Fibroblast of lung (primary cell): ENCODE results near the gene PRELID2. TPM values are rescaled to one million over a fixed set of nuclear protein-coding genes. Genes with fewer than 3 reads are reported as not detected.

Experiments
- DNase-seq, 2 donors: peaks; one replicate each; pipeline versions ENCODE4 v3.0.0 to v3.0.0-alpha.2; 2010; ENCODE audit warnings: low read depth in 2 of 2
- H2AFZ ChIP-seq: 2 replicates; pipeline ENCODE4 v1.5.1; 2012; ENCODE audit warnings: low read length, control low read depth, inconsistent platforms
- H3K27ac ChIP-seq: 2 replicates; pipeline ENCODE4 v1.5.1; 2011; ENCODE audit warnings: low read length, control low read depth; ENCODE audit not compliant: insufficient read depth
- H3K27me3 ChIP-seq: 2 replicates; pipeline ENCODE4 v1.5.1; 2011; ENCODE audit warnings: mild to moderate bottlenecking, low read length; ENCODE audit not compliant: control insufficient read depth, insufficient read depth
- H3K36me3 ChIP-seq: 2 replicates; pipeline ENCODE4 v1.5.1; 2011; ENCODE audit warnings: low read length; ENCODE audit not compliant: control insufficient read depth, insufficient read depth
- H3K4me1 ChIP-seq: 2 replicates; pipeline ENCODE4 v1.5.1; 2011; ENCODE audit warnings: low read length; ENCODE audit not compliant: control insufficient read depth, insufficient read depth; ENCODE audit errors: extremely low read depth
- H3K4me2 ChIP-seq: 2 replicates; pipeline ENCODE4 v1.5.1; 2011; ENCODE audit warnings: low read length, control low read depth; ENCODE audit not compliant: insufficient read depth; ENCODE audit errors: extremely low read depth
- H3K4me3 ChIP-seq, 4 experiments: fragments of 200-600 bp in 1 of 4; sonication (generic) in 1 of 4; replicated peaks in 1 of 4; 2 replicates each; pipeline ENCODE4 v1.5.1; 2011 to 2016; ENCODE audit warnings: low read length in 4 of 4, low read depth in 3 of 4, mild to moderate bottlenecking in 3 of 4, control low read depth in 2 of 4, inconsistent platforms in 1 of 4, mixed read lengths in 1 of 4; ENCODE audit not compliant: insufficient read depth in 1 of 4; ENCODE audit errors: control extremely low read depth in 1 of 4
- H3K79me2 ChIP-seq: 2 replicates; pipeline ENCODE4 v1.5.1; 2012; ENCODE audit warnings: mild to moderate bottlenecking, low read length, inconsistent platforms; ENCODE audit not compliant: control insufficient read depth, insufficient read depth
- H3K9ac ChIP-seq: 2 replicates; pipeline ENCODE4 v1.5.1; 2011; ENCODE audit warnings: mild to moderate bottlenecking, low read length, control low read depth; ENCODE audit not compliant: insufficient read depth
- H3K9me3 ChIP-seq: 2 replicates; pipeline ENCODE4 v1.5.1; 2012; ENCODE audit warnings: low read depth, low read length; ENCODE audit not compliant: control insufficient read depth, insufficient read depth
- H4K20me1 ChIP-seq: 2 replicates; pipeline ENCODE4 v1.5.1; 2011; ENCODE audit warnings: low read length; ENCODE audit not compliant: control insufficient read depth, insufficient read depth; ENCODE audit errors: extremely low read depth
- EZH2 ChIP-seq: IDR thresholded peaks from 2 replicates; pipeline ENCODE4 v1.5.1; 2012; ENCODE audit warnings: low read length, control low read depth, mild to moderate bottlenecking; ENCODE audit errors: missing control alignments
- polyA plus RNA-seq, 2 donors: library from polyadenylated mRNA; depleted of rRNA in 1 of 2; stranded (reverse) in 1 of 2; unstranded in 1 of 2; fragments of >200 nt; gene quantifications; 2 replicates each; pipeline ENCODE4 v1.2.1, GENCODE V29; 2011 to 2012; ENCODE audit warnings: missing spikeins in 1 of 2
- total RNA-seq: library from RNA; depleted of rRNA; stranded (reverse); fragments of >200 nt; gene quantifications from 2 replicates; pipeline ENCODE4 v1.2.1, GENCODE V29; 2014
- TF ChIP-seq, protein P1 (sequence below), 2 donors: IDR thresholded peaks in 1 of 2; conservative IDR thresholded peaks in 1 of 2; 1 replicate in 1 of 2; 2 replicates in 1 of 2; pipeline ENCODE4 v1.5.1; 2011 to 2012; ENCODE audit warnings: low read length in 2 of 2, control low read depth in 1 of 2, inconsistent platforms in 1 of 2, low read depth in 1 of 2, mild to moderate bottlenecking in 1 of 2

PRELID2 gene
- total and polyA plus RNA-seq, 2 donors (not counting 1 experiment from before 2014, with no cell fraction given) = 6.1 to 27.9 TPM

DNA sequence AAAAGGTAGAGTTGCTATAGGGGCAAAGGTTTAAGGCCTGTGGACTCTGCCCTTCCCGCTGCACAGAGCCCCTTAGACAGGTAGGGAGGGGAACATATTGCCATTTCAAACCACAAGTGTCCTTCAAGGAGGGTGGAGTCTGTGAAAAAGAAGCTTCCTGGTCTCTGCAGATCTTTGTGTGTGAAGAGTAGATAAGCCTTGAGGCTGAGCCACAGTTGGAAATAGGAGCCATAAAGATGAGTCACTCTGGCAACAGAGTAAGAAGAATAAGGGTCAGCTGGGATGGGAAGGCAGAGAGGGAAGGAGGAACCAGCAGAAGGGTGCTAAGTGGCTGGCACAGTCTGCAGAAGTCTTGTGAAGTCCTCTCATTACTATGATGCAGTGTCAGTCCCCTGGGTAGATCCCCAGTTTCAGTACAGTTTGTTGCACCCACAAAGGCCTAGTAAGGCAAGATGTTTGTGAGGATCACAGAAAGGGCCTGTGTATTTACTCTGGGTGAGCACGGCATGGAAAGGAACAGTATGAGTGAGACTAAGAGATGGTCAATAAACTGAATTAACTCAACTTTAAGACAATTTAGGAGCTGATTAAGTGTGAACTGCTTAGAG is 19.6 kb upstream of the PRELID2 start:
- peak; percentile 78 to 88 for DNase-seq
- Histone ChIP-seq H3K36me3 (no peaks in the 10 kb centered on the region), H3K27ac (no peak overlapping the region), H3K27me3 (no peaks in the 10 kb centered on the region), H3K4me3 (no peak overlapping the region), H4K20me1 (no peaks in the 10 kb centered on the region), H3K9me3 (no peaks in the 10 kb centered on the region), H3K4me2 (no peak overlapping the region), H3K9ac (no peak overlapping the region), H3K4me1 (peaks cover 8% of the 10 kb centered on the region), H3K79me2 (no peaks in the 10 kb centered on the region), H2AFZ (peak overlapping the region; percentile 21)
- TF ChIP-seq, protein P1, sequence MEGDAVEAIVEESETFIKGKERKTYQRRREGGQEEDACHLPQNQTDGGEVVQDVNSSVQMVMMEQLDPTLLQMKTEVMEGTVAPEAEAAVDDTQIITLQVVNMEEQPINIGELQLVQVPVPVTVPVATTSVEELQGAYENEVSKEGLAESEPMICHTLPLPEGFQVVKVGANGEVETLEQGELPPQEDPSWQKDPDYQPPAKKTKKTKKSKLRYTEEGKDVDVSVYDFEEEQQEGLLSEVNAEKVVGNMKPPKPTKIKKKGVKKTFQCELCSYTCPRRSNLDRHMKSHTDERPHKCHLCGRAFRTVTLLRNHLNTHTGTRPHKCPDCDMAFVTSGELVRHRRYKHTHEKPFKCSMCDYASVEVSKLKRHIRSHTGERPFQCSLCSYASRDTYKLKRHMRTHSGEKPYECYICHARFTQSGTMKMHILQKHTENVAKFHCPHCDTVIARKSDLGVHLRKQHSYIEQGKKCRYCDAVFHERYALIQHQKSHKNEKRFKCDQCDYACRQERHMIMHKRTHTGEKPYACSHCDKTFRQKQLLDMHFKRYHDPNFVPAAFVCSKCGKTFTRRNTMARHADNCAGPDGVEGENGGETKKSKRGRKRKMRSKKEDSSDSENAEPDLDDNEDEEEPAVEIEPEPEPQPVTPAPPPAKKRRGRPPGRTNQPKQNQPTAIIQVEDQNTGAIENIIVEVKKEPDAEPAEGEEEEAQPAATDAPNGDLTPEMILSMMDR (conservative IDR thresholded peaks at IDR 0.05 in 1 of 2, IDR thresholded peaks at IDR 0.05 in 1 of 2; ENCODE audit: low read depth in 1 of 2, low read length in 2 of 2) = no peak
- TF ChIP-seq EZH2 = no peak

DNA sequence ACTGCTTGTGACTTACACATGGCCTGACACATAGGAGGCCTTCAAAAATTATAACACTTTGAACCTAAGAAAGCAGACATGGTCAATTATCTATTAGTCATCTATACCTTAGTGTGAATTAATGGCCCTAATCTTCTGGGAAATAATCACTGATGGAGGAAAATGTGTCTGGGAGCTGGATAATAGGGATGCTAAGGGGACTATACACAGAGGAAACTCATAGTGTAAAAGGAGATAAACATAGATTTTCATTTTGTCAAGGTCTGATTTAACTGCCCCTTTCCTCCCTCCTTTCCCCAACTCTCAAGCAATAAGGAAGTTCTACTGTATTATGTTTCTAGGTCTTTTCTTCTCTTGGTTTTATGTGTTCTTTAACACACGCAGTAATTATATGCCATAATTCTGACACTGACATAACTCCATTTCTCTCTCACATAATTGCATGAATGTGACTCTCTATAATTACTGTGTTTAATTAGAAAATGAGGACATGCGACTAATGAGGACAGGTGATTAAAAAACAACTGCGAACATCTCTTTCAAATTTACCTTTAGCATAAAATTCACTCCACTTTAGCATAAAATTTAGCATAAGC is 18.7 kb upstream of the PRELID2 start:
- H3K4me1 ChIP-seq = peaks cover 10% of the 10 kb centered on the region

DNA sequence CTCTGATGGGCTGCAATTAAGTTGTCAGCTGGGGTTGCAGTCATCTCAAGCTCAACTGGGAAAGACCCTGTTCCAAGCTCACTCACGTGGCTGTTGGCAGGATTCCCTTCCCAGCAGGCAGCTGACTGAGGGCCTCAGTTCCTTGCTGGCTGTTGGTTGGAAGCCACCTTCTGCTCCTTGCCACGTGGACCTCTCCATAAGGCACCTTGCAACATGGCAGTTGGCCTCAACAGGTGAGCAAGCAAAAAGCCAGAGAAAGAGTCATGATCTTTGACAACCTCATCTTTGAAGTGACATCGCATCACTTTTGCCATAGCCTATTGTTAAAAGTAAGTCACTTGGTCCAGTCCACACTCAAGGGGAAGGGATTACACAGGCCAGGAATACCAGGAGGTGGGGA is 17.8 kb upstream of the PRELID2 start:
- TF ChIP-seq, protein P1 (conservative IDR thresholded peaks at IDR 0.05 in 1 of 2, IDR thresholded peaks at IDR 0.05 in 1 of 2; ENCODE audit: low read depth in 1 of 2, low read length in 2 of 2) = no peak
- TF ChIP-seq EZH2 = no peak
- DNase-seq = no peak

More for the DNA sequence above, 18.7 kb upstream of the PRELID2 start:
- Histone ChIP-seq H3K79me2 (no peaks in the 10 kb centered on the region), H3K36me3 (no peaks in the 10 kb centered on the region), H3K4me2 (no peak overlapping the region), H4K20me1 (no peaks in the 10 kb centered on the region), H2AFZ (no peak overlapping the region), H3K9ac (no peak overlapping the region), H3K27ac (no peak overlapping the region), H3K27me3 (no peaks in the 10 kb centered on the region), H3K4me3 (no peak overlapping the region), H3K9me3 (no peaks in the 10 kb centered on the region)
- no peak for DNase-seq
- TF ChIP-seq, protein P1 (conservative IDR thresholded peaks at IDR 0.05 in 1 of 2, IDR thresholded peaks at IDR 0.05 in 1 of 2; ENCODE audit: low read depth in 1 of 2, low read length in 2 of 2) = no peak
- TF ChIP-seq EZH2 = no peak

More for the DNA sequence above, 17.8 kb upstream of the PRELID2 start:
- Histone ChIP-seq H4K20me1 (no peaks in the 10 kb centered on the region), H3K4me1 (peaks cover 11% of the 10 kb centered on the region), H3K79me2 (no peaks in the 10 kb centered on the region), H3K9ac (no peak overlapping the region), H3K36me3 (no peaks in the 10 kb centered on the region), H2AFZ (no peak overlapping the region), H3K9me3 (no peaks in the 10 kb centered on the region), H3K27me3 (no peaks in the 10 kb centered on the region), H3K27ac (no peak overlapping the region), H3K4me2 (no peak overlapping the region), H3K4me3 (no peak overlapping the region)
